ENCODE measurements around the gene ZNF790.

Gene ZNF790

GRCh38 chr19:36771261-36772231, 66.6 kb downstream of the ZNF790 start:
- DNase-seq = no peak

Data from activated gamma-delta T cell treated with Interleukin-2 at 50 U/mL for 16 hours (primary cell).